ENCODE data around the gene CFAP61.

CFAP61 gene

DNA sequence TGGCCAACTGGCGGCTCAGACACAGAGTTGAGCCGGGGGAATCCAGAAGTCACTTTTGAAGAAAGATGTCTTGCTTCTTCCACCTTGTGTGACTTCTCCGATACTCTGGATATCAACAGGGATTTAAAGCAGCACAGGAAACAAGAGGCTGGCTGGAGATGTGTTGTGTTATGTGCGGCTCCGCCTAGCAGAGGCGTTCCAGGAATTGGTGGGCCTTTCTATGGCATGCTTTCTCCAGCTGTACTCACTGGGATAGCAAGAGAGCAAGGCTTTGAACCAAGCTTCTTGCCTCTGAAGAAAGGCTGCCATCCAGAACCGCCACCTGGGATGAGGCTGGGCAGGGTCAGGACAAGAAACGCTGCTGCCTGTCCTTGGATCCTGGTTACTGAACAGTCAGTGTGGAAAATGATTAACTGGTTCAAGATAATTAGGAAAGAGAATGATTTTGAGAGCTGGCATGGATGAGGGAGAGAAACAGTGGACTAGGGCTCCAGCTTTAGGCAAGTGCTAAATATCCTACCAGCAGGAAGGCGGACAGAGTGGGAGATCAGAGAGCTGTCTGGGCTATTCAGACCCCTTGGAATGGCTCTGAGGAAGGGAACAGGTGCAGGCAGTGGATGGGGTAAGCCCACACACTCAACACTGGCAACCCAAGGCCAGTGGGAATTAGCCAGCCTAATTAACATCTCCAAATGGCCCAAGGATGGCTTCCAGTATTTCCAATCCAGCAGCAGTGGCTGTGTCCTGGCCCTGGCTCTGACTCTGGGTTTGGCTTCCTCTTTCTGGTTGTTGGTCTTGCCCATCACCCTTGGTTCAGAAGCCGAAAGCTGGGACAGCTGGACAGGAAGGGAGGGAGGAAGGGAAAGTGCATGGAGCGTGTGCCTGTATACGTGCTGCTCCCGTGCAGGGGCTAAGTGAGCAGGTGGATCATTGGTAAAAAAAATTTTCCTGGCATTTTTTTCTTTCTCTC lies 347.5 kb downstream of the CFAP61 start:
- DNase-seq (ENCODE audit: low spot score), result no peak

DNA sequence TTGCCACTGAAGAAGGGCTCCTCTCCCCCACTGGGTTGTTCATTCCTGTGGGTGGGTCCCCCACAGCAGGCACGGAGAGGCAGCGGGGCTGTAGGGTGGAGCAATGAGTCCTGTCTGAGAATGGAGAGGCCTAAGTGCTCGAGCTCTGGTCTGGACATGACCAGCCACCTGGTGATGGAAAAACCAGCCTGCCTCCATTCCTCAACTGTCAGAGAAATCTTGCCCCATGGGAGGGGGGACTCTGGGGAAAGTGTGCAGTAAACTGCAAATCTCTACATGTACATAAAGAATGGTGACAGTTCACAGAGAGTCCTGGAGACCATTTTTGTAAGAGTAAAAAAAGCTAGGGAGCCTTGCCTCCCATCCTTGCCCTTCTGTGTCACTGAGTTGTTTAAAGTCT lies 349.7 kb downstream of the CFAP61 start:
- DNase-seq (ENCODE audit: low spot score), result no peak

DNA sequence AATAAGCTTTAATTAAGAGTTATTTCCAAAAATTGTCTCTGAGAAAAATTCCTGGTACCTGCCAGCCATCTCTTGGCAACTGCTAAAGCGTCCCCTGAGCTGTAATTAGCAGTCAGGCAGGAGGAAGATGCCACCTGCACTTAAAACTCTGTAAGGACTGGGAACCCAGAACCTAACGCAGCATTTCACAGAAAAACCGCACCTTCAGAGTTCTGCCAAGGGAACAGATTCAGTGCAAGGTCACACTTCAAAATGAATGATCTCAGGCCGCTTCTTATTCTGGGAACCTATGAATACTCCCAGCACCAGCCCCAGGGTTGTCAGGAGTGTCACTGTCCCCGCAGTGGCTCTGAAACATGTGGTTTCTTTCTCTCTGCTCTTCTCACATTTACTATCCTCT lies 352.3 kb downstream of the CFAP61 start:
- DNase-seq (ENCODE audit: low spot score), result no peak

DNA sequence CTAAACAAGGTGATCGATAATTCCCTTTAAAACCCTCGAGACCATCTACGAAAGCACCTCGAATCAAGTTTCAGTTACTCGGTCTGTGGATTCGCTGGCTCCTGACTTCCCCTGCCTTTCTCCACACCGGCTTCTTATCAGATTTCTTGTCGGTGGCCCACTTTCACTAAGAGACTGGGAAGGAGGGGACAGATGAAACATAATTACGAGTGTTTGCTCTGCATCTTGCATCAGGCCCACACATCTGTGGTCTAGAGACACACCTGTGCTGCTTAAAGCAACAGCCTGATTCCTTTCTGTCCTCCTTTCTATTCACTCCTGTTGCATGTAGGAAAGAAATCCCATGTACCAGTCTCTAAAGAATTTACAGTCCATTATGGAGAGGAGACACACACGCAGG lies 353.3 kb downstream of the CFAP61 start:
- DNase-seq (ENCODE audit: low spot score), result no peak

GRCh38 chr20:20406306-20406705 lies 354.0 kb downstream of the CFAP61 start:
- DNase-seq (ENCODE audit: low spot score), result no peak

DNA sequence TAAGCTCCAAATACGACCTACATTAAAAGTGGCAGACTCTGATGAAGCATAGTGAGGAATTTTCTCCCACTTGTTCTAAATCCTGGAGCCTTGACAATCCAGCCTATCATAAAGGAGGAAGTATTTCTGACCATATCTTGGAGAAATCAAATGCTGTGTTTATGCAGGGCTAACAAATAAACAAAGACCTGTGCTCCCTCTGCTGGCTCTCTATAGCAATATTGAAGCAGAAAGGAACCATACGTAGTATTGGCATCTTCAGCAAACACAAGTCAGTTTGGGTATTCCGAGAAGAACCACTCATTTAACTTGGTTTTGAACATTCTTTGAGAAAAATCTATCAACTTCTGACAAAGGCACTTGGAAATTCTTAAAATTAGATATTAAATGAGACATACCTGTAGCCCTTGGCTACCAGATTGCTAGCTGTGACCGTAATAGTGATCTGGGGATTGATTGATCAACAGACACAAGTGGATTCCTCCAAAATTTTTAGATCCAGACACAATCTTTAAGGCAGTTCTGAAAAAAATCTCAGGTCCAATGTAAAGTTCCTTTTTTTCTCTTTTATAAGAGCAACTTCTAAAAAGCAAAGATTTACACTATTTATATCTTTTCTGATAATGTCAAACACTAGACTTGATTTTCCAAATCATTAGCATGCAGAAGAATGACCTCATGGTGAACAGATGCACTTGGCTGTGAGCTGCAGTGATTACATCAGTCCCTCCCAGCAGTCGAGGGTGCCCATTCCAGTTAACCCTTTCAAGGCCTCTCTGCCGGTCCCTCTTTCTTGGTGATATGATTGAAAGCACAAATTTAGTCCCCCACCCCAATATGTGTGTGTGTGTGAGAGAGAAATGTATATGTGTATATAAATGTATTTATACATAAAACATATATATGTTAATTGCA lies 355.8 kb downstream of the CFAP61 start:
- DNase-seq (ENCODE audit: low spot score), result no peak

DNA sequence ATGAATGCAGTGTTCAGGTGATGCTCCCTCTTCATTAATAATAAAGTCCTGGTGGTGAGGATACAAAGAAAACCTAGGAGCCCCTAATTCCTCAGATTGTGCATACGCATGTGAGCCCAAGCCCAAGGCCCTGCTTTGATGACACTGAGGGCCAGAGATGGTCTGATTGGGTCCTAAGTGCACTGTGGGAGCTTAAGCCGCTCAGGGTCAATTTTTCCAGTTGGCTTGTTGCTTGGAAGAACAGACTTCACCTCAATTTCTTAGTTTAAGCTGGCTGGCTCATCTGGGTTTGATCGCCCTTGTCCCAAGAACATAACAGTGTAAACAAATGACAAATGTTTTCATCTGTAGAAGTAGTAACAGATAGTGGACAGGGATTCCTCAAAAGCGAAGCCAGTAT lies 357.0 kb downstream of the CFAP61 start:
- no peak for DNase-seq (ENCODE audit: low spot score)

Data from LoVo (cell line).